ENCODE results near the gene ACTG1. TPM values are rescaled to one million over a fixed set of nuclear protein-coding genes. Genes with fewer than 3 reads are reported as not detected.

The ACTG1 gene
- total and polyA plus RNA-seq, 9 of the 15 experiments (the other 6 are each of a cell fraction or from before 2014, with no cell fraction given), result 224 to 1,775 (median 568) TPM

DNA sequence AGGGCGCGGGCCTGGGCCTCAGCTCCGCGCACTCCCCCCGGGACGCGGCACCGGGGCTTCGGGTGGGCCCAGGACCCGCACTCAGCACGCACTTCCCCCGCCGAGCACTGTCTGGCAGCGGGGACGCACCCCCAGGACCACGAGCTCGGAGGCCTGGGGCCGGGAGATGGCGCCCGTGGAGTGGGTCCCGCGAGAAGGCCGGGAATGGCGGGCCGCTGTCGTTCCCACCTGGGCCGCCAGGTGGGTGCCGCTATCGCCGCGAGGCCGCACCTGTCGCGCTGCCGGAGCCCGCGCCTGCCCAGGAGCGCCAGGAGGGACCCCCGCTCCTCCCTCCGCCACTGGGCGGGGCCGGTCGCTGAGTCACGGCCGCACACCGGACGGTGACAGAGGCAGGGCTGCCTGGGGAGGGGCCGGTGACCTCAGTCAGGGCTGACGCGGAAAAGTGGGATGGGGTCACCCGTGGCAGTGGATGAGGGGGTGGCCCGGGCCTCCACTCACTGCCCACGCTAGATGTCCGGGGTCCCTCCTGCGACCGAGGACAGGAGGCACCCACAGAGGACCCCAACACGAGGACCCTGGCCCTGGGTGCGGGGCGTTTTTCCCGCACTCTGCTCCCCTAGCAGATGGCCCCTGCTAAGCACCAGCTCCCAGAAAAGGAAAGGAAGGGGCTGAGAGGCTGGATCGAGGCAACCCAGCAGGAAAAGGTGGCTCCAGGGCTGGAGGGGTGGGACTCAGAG is 6.9 kb upstream of the ACTG1 start (continued):
- no peak for TF ChIP-seq MYNN (IDR thresholded peaks at IDR 0.05)
- TF ChIP-seq MYNN (CRISPR knock-in tag; IDR thresholded peaks at IDR 0.05), result no peak
- no peak for TF ChIP-seq KDM4B (IDR thresholded peaks at IDR 0.05; ENCODE audit: borderline replicate concordance in 2 of 2, low read depth in 1 of 2)
- TF ChIP-seq PHF8 (IDR thresholded peaks at IDR 0.05; ENCODE audit: borderline replicate concordance, low read length), result peak; percentile 46; the same call in 1 of the 2 replicates
- TF ChIP-seq ZNF408 (CRISPR knock-in tag; IDR thresholded peaks at IDR 0.05; ENCODE audit: low read depth), result no peak
- no peak for TF ChIP-seq SIX5 (IDR thresholded peaks at IDR 0.05; ENCODE audit: borderline replicate concordance in 1 of 2, insufficient read depth in 1 of 2, low read depth in 1 of 2, low read length in 2 of 2)
- no peak for TF ChIP-seq DMBX1 (CRISPR knock-in tag; IDR thresholded peaks at IDR 0.05; ENCODE audit: borderline replicate concordance)
- no peak for TF ChIP-seq ZNF121 (CRISPR knock-in tag; conservative IDR thresholded peaks at IDR 0.05)
- TF ChIP-seq CTCF (IDR thresholded peaks at IDR 0.05 in 2 of 3, conservative IDR thresholded peaks at IDR 0.05 in 1 of 3; ENCODE audit: insufficient read depth in 2 of 3, low read depth in 1 of 3, low read length in 3 of 3), result peak; percentile 38 to 74 (median 46); a peak in 5 of 6 replicates
- TF ChIP-seq BCL6 (CRISPR knock-in tag; IDR thresholded peaks at IDR 0.05), result no peak
- no peak for TF ChIP-seq ZNF407 (IDR thresholded peaks at IDR 0.05; ENCODE audit: low read depth)
- no peak for TF ChIP-seq NBN (IDR thresholded peaks at IDR 0.05; ENCODE audit: low read depth)
- TF ChIP-seq MNT (conservative IDR thresholded peaks at IDR 0.05), result peak in 1 of 2 experiments; percentile 54; a peak in 1 of 4 replicates
- peak; percentile 60 for TF ChIP-seq RBBP5 (IDR thresholded peaks at IDR 0.05; ENCODE audit: borderline replicate concordance, insufficient read depth, low read length, poor library complexity, severe bottlenecking)

Measured in K562 (cell line).